GM12891 (cell line): Measurements from ENCODE around the gene CDHR3.

Experiments
- POLR2A ChIP-seq: IDR thresholded peaks from 2 replicates; pipeline ENCODE4 v1.6.1; 2011; ENCODE audit warnings: low read depth, low read length, control low read depth
- POLR2AphosphoS5 ChIP-seq: IDR thresholded peaks from 2 replicates; pipeline ENCODE4 v1.6.1; 2011; ENCODE audit warnings: low read depth, low read length, control low read depth
- SPI1 ChIP-seq: IDR thresholded peaks from 2 replicates; pipeline ENCODE4 v1.6.1; 2011; ENCODE audit warnings: low read depth, low read length, control low read depth
- TAF1 ChIP-seq: IDR thresholded peaks from 2 replicates; pipeline ENCODE4 v1.6.1; 2011; ENCODE audit warnings: low read depth, low read length, control low read depth

DNA sequence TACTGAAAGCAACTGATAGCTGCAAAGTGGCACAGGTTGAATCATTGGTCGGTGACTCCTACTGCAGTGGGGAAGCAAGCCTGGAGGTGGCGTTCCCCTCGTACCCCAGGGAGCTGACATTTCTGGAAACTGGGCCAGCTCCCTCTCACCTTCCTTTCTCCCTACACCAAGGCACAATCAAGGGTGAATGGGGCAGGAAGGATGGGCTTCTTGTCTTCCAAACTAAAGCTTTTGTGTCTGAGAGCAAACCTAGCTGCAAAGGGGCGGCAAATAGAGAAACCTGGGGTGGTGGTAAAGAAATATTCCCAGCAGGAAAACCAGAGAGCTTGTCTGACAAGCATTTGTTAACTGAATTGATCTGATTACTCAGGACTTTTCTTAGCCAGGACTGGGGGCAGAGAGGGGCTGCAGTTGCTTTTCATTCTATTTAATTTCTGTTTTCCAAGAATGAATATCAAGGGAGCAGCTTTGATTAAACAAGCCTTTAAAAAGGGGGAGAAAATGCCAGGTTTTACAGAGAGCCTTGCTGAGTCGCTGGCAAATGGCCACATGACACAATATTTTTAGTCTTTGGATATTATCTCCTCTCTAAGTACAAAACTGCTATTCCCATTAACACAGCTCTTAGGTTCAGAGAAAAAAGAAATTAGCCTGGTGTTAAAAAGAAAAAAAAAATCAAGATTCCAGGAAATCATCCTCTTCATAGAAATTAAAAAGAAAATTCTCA, 27.8 kb downstream of the CDHR3 start:
- no peak for TF ChIP-seq POLR2AphosphoS5
- TF ChIP-seq TAF1 = no peak
- no peak for TF ChIP-seq POLR2A
- no peak for TF ChIP-seq SPI1
